NT2/D1 (cell line): ENCODE data around the gene TMEM69.

Experiments used
- SUZ12 ChIP-seq: IDR thresholded peaks from 2 replicates; pipeline ENCODE4 v1.6.1; 2011; ENCODE audit not compliant: insufficient read length, insufficient read depth; ENCODE audit errors: extremely low read depth
- YY1 ChIP-seq: IDR thresholded peaks from 2 replicates; pipeline ENCODE4 v1.6.1; 2011; ENCODE audit not compliant: insufficient read length, insufficient read depth
- ZNF274 ChIP-seq: IDR thresholded peaks from 2 replicates; pipeline ENCODE4 v1.6.1; 2011; ENCODE audit warnings: mild to moderate bottlenecking, low read depth, low read length

- TF ChIP-seq YY1 (no peak), ZNF274 (no peak), SUZ12 (no peak)
These were observed 17.9 kb upstream of the TMEM69 start for GRCh38 chr1:45669859-45670655.
